NCI-H2107 (cell line): ENCODE data around the gene ZNF280B.

ENCODE experiments used
- DNase-seq: peaks from one replicate; lab custom pipeline; 2025; lab: John Stamatoyannopoulos, UW

The ZNF280B gene, protein sequence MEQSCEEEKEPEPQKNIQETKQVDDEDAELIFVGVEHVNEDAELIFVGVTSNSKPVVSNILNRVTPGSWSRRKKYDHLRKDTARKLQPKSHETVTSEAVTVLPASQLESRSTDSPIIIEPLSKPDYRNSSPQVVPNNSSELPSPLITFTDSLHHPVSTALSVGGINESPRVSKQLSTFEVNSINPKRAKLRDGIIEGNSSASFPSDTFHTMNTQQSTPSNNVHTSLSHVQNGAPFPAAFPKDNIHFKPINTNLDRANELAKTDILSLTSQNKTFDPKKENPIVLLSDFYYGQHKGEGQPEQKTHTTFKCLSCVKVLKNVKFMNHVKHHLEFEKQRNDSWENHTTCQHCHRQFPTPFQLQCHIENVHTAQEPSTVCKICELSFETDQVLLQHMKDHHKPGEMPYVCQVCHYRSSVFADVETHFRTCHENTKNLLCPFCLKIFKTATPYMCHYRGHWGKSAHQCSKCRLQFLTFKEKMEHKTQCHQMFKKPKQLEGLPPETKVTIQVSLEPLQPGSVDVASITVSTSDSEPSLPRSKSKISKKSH

GRCh38 chr22:22508274-22509176 lies at the start of gene ZNF280B:
TSS of gene ZNF280B (minus strand) at chr22:22508742. CDS start at chr22:22489398, 19,344 bp downstream.
- peak; percentile 54 for DNase-seq

DNA sequence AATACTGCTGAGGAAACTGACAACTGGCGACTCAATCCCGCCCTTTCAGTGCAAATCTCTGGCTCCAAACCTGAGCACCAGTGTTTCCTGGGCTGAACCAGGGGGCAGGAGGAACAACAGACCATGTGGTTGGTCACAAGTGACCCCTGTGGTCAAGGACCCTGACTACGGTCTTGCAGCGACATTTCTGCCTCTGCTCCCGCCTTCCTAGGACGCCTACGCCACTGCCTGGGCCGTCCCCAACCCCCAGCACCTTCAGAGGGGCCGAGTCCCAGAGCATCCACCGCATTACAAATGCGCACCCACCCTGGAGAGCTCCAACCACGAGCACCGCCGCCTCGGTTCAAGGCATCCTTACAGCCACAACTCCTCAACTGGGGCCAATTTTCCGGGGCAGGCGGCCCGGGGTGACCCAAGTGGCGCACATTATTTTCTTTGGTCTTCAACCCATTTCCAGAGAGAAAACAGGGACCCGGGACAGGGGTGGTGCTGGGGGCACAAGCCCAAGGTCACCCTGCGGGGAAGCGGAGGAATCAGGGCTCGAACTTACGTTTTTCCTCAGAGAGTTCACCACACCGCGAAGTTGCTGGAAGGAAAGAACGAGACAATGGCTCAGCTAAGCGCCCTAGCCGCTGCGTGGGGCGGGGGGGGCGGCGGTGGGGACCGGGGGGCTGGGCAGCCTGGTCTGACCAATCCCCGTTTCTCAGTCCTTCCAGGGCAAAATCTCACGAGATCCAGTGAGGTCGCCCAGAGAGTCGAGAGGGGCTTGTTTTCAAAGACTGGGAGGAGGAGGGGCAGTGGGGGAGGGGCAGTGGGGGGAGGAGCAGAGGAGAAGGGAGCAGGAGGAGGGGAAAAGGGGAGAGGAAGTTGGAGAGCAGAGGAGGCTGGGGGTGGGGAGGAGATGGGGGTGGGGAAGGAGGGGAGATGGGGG lies 48.7 kb upstream of the ZNF280B start:
- DNase-seq = peak; percentile 68

- DNase-seq = no peak
These were observed 48.0 kb upstream of the ZNF280B start for GRCh38 chr22:22556578-22556977.

DNA sequence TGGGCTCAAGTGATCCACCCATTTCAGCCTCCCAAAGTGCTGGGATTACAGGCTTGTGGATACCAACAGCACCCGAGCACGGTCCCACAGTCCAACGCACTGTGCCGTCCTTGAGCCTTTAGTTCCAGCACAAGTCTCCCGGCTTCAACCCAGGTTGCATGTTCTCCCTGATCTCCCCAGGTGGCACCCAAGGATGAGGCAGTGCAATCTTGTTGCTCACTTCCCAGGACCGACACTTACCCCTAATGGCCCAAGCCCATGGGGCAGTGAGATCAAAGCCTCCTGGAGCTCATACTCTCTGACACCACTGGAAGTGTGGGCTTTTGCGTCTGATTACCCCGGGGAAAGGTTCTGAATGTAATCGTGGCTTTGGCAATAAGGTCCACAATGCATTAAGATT lies 47.1 kb upstream of the ZNF280B start:
- no peak for DNase-seq

DNA sequence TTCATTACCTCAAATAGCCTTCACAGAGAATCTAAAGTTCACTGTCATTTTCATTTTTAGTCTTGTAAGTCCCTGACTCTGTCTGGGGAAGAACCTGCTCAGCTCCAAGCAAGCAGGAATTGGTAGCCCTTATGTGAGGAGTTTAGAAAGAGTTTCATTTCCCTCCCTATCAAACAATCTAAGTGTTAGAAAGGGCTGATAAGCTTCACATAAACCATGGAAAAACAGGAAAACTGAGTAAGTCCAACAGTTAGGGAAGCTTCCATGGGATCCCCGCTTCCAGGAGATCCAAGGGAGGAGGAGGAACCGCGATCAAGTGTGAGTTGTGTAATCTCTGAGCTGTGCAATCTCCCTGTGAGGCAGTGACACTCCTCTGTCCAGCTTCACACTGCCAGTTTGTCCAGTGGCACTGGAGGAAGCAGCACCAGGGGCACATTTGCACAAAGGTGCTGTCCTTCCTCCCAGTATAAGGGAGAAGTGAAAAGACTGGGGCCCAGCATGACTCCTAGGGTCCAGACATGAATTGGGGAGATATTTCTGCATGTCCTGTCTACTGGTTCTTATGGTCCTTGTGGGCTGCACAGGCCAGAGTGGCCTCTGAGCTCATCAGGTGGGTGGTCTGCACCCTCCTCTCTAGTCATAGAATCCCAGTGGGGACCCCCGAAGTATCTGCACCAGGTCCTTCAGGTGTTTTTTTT lies 46.2 kb upstream of the ZNF280B start:
- no peak for DNase-seq

GRCh38 chr22:22553735-22554586 lies 45.4 kb upstream of the ZNF280B start:
- DNase-seq = no peak

- no peak for DNase-seq
These were observed 44.6 kb upstream of the ZNF280B start for GRCh38 chr22:22553141-22553540.

DNA sequence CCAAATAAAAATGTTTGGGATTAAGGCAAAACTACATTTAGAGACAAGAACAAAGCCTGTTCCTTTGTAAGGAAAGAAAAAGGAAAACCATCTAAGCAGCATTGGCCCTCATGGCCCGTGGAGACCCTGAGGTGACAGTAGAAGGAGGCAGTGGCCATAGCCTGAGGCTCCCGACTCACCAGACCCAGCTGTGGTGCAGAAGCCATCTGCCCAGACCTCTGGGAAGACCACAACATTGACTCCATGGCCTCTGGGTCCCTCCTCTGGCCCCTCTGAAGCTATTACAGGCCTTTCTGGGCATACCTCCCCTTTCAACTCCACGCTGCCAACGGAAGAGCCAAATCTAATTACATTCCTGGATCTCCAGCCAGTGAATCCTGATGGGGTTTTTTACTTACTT lies 44.1 kb upstream of the ZNF280B start:
- no peak for DNase-seq

DNA sequence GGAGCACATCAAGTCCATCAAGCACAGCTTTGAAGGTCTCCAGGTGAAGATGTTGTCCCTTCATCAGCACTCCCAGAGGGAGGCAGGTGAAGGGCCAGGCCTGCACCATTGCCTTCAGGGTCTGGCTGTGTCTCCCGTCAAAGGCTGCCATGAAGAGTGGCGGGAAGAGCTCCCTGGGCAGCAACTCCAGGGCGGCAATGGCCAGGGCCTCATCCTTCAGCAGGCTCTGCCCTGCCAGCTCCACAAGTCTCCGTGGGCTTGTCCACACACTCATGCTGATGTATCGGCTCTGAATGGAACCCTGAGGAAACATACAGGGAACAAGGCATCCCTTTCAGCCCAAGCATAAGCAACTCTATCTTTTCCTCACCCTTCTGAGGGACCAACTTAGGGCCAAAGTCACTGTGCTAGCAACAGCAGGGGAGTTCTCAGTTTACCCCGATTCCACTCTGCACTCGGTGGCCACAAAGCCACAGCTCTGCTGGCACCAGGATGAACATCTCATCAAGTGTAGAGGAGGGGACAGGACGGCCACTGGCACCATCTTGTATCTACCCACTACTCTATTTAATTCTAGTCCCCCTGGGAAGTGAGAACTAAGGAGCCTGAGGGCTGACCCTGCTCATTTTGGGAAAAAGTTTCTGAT lies 42.4 kb upstream of the ZNF280B start:
- no peak for DNase-seq

GRCh38 chr22:22548910-22549309 lies 40.4 kb upstream of the ZNF280B start:
- DNase-seq = no peak

DNA sequence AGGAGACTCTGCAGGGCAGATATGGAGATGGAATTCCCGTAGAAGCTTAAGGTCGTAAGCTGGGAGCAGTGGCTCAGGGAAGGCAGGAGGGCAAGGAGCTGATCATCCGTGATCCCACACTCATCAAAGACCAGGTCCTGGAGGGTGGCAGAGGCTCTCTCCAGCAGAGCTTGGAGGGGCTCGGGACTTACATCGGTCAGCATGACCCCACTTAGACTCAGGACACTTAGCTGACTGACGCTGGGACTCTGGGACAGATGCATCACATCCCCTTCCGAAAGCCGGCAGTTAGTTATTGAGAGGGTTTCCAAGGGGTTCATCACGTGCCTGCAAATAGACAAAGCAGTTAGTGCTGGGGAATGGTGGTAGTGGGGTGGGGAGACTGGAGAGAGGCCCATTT lies 39.8 kb upstream of the ZNF280B start:
- DNase-seq = no peak

GRCh38 chr22:22547692-22548300 lies 39.3 kb upstream of the ZNF280B start:
- no peak for DNase-seq

DNA sequence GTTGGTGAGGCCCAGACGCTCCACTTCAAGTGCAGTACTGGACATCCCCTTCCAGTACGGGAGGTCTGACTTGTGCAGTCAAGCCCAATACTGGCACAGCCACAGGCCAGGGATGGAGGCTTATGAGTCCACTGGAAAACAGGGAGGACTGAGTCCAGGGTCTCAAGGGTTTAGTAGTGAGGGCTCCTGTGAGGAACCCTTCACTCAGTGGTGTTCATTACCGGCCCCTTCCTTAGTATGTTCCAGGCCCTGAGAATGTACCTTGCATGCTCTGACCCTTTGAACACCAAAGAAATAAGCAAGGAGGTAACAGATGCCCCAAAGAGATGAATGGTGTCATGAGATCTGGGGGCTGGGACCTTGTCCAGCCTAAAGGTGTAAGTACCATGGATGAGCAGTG lies 38.7 kb upstream of the ZNF280B start:
- DNase-seq = no peak

GRCh38 chr22:22546490-22546889 lies 37.9 kb upstream of the ZNF280B start:
- DNase-seq = no peak

DNA sequence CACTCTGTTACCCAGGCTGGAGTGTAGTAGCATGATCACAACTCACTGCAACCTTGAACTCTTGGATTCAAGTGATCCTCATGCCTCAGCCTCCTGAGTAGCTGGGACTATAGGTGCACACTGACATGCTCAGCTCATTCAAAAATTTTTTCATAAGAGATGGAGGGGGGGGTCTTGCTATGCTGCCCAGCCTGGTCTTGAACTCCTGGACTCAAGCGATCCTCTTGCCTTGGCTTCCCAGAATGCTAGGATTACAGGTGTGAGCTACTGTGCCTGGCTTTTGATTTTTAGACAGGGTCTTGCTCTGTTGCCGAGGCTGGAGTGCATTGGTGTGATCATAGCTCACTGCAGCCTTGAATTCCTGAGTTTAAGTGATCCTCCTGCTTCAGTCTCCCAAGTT lies 36.5 kb upstream of the ZNF280B start:
- no peak for DNase-seq

GRCh38 chr22:22538226-22538989 lies 29.9 kb upstream of the ZNF280B start:
- no peak for DNase-seq

GRCh38 chr22:22536916-22537315 lies 28.4 kb upstream of the ZNF280B start:
- DNase-seq = no peak

- DNase-seq = no peak
These were observed 28.0 kb upstream of the ZNF280B start for GRCh38 chr22:22536515-22536914.
